ENCODE data around the gene IPO9. TPM values are rescaled to one million over a fixed set of nuclear protein-coding genes. Genes with fewer than 3 reads are reported as not detected.

Gene IPO9
- polyA plus RNA-seq, 1 experiment, result 49.5 TPM

DNA sequence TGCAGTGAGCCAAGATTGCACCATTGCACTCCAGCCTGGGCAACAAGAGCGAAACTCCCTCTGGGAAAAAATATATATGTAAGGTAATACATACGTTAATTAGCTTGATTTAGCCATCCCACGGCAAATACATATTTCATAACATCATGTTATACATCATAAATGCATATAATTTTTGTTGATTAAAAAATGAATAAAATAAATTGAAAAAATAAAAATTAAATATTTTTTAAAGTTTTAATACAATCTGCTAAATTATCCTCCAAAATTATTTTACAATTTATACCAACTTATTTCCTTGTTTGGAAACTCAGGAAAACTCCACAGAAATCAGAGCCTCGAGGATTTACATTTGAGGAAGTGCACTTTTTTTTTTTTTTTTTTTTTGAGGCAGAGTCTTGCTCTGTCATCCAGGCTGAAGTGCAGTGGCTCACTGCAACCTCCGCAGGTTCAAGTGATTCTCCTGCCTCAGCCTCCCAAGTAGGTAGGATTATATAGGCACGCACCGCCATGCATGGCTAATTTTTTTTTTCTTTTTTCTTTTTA lies 12.6 kb upstream of the IPO9 start:
- Histone ChIP-seq H3K36me3 (ENCODE audit: control insufficient read depth, insufficient read depth, low read length) (peaks cover 44% of the 10 kb centered on the region), H3K27me3 (ENCODE audit: control insufficient read depth, insufficient read depth, low read length) (no peaks in the 10 kb centered on the region), H3K4me3 (ENCODE audit: low read depth, low read length) (no peak overlapping the region)
- ChIA-PET POLR2A (no interaction called here), CTCF (interaction anchor here (0.6 kb wide), 1 partner anchor 259 kb away, joined by 3 read pairs; no protein-coding TSS in a partner anchor)
- DNase-seq (ENCODE audit: low read depth), result no peak
- no peak for TF ChIP-seq CTCF (IDR thresholded peaks at IDR 0.05; ENCODE audit: insufficient read depth, low read depth, low read length)

DNA sequence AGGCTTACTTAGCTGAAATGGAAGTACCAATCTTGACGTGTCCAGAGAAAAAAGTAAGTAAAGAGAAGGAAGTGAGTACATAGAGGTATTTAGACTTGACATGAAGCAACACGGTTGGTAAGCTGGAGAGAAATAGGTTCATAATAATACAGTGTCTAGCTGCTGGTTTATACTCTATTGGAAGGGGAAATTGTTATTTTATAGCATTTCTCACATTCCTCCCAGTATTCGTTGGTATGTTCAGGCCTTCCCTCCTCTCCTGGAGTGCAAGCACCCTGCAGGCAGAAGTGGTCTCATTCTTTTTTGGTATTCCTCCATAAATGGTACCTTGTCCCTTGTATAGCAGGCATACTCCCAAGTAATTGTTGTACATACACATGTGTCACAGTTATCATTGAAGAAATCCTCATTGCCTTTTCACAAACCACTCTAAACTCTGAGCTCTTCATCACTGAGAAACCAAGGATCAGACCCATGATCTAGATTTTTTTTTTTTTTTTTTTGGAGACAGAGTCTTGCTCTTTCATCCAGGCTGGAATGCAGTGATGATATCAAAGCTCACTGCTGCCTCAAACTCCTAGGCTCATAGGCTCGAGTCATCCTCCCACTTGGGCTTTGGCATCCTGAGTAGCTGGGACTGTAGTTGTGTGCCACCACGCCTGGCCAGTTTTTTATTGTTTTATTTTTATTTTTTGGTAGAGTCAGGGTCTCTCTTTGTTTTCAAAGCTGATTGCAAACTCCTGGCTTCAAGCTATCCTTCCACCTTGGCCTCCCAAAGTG lies 9.8 kb upstream of the IPO9 start:
- ChIA-PET POLR2A (interaction anchor here (0.5 to 0.7 kb wide), 2 partner anchors 60 to 287 kb away, joined by 3 read pairs; no protein-coding TSS in a partner anchor), CTCF (interaction anchor here (0.7 to 2.1 kb wide), 9 partner anchors 8 to 289 kb away, joined by 3 to 8 read pairs (median 3); partner anchors contain the start of gene IPO9)
- no peak for TF ChIP-seq CTCF (IDR thresholded peaks at IDR 0.05; ENCODE audit: insufficient read depth, low read depth, low read length)
- H3K4me3 ChIP-seq (ENCODE audit: low read depth, low read length), result no peak overlapping the region
- H3K27me3 ChIP-seq (ENCODE audit: control insufficient read depth, insufficient read depth, low read length), result no peaks in the 10 kb centered on the region
- peaks cover 36% of the 10 kb centered on the region for H3K36me3 ChIP-seq (ENCODE audit: control insufficient read depth, insufficient read depth, low read length)
- DNase-seq (ENCODE audit: low read depth), result no peak

GRCh38 chr1:201820413-201820812 lies 8.5 kb upstream of the IPO9 start:
- ChIA-PET POLR2A (interaction anchor here (0.9 kb wide), 1 partner anchor 22 kb away, joined by 4 read pairs; no protein-coding TSS in a partner anchor), CTCF (interaction anchor here (0.7 to 2.1 kb wide), 2 partner anchors 13 to 57 kb away, joined by 3 to 8 read pairs; no protein-coding TSS in a partner anchor)
- peaks cover 36% of the 10 kb centered on the region for H3K36me3 ChIP-seq (ENCODE audit: control insufficient read depth, insufficient read depth, low read length)
- no peaks in the 10 kb centered on the region for H3K27me3 ChIP-seq (ENCODE audit: control insufficient read depth, insufficient read depth, low read length)
- no peak for DNase-seq (ENCODE audit: low read depth)
- no peak for TF ChIP-seq CTCF (IDR thresholded peaks at IDR 0.05; ENCODE audit: insufficient read depth, low read depth, low read length)
- no peak overlapping the region for H3K4me3 ChIP-seq (ENCODE audit: low read depth, low read length)

GRCh38 chr1:201825245-201825644 lies 3.7 kb upstream of the IPO9 start:
- peaks cover 14% of the 10 kb centered on the region for H3K36me3 ChIP-seq (ENCODE audit: control insufficient read depth, insufficient read depth, low read length)
- no peak for DNase-seq (ENCODE audit: low read depth)
- no peak overlapping the region for H3K4me3 ChIP-seq (ENCODE audit: low read depth, low read length)
- ChIA-PET CTCF (no interaction called here), POLR2A (no interaction called here)
- no peaks in the 10 kb centered on the region for H3K27me3 ChIP-seq (ENCODE audit: control insufficient read depth, insufficient read depth, low read length)
- no peak for TF ChIP-seq CTCF (IDR thresholded peaks at IDR 0.05; ENCODE audit: insufficient read depth, low read depth, low read length)

- POLR2A ChIA-PET, result no interaction called here
- H3K27me3 ChIP-seq (ENCODE audit: control insufficient read depth, insufficient read depth, low read length), result no peaks in the 10 kb centered on the region
- H3K4me3 ChIP-seq (ENCODE audit: low read depth, low read length), result no peak overlapping the region
- H3K36me3 ChIP-seq (ENCODE audit: control insufficient read depth, insufficient read depth, low read length), result peaks cover 8% of the 10 kb centered on the region
- CTCF ChIA-PET, result interaction anchor here (0.9 to 3.9 kb wide), 7 partner anchors 8 to 145 kb away, joined by 3 to 26 read pairs (median 8); no protein-coding TSS in a partner anchor
- TF ChIP-seq CTCF (IDR thresholded peaks at IDR 0.05; ENCODE audit: insufficient read depth, low read depth, low read length), result no peak
- DNase-seq (ENCODE audit: low read depth), result no peak
Observed at GRCh38 chr1:201826830-201827229, 2.1 kb upstream of the IPO9 start.

Data from BJ (cell line).